GM21390 (cell line): ENCODE data around the gene CAMK1D.

Experiments used
- ATAC-seq: cut with Tn5 transposase; IDR thresholded peaks from one replicate; pipeline ENCODE4 v1.9.1; 2021; ENCODE audit not compliant: unreplicated experiment

CAMK1D gene

DNA sequence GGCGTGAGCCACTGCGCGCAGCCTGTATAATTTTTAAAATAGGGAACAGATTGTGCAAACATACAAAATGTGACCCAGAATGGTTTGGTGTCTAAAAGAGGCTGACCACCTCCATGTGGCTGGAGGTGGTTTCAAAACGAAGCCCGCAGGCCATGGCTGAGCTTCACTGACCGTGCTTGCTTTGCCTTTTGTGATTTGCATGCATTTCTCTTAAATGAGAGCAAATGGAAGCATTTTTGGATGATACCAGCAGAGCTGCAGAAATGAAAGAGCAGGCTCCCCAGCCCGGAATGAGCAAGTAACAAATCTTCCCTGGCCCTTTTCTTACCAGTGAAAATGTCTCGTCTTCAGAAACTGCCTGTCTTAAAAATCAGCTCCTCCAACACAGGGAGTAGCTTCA, 239.9 kb downstream of the CAMK1D start:
- ATAC-seq: no peak

DNA sequence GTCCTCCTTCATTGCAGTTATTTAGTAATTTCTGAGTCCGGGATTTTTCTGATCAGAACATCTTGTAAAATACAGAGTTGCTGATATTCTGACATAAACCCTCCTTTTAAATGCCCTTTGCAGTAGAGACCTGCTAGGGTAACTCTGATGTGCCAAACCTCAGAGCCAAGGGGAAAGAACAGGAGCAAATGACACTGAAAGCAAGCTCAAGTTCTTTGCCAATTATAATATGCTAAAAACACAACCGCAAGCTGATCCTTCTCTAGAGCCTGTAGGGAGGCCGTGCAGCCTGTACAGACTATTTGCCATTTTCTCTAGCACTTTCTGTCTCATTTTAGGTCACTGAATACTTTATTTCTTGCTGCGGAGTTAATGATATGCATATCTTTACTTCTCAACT, 240.4 kb downstream of the CAMK1D start:
- ATAC-seq: no peak

- no peak for ATAC-seq
Measured at GRCh38 chr10:12590675-12591659, 241.6 kb downstream of the CAMK1D start.

DNA sequence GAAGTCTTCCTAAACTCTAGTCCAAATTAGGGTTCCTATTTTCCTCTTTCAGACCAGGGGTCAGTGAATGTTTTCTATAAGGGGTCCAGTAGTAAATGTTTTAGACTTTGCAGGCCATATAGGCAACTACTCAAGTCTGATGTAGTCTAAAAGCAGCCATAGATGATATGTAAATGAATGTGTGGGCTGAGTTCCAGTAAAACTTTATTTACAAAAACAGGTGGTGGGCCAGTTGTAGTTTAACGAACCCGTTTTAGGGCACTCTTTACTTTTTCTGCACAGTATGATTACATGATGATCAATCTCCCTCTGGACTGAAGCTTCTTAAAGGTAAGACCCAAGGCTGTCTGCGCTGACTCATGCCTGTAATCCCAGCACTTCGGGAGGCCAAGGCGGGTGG, 243.6 kb downstream of the CAMK1D start:
- no peak for ATAC-seq

DNA sequence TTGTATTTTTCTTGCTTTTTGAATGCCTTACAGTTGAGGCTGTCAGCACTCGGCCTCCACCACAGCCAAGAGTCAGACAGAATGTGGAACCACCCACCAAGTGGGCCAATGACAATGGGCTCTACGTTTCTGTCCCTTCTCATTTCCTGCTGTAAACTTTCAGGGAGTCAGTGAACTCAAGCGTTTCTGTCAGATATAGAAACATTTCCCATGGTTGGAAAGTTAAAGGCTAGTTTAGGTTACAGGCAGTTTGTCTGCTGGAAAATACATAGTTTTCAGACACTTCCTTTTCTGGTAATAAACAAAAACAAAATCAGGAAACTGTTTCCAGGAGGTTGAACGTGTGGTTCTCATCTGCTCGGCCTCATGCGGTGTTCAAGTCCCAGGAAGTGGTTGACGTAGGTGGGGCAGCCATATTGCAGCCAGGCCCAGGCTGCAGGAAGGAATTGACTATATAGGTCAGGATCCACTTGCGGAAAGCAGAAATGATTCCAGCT, 245.1 kb downstream of the CAMK1D start:
- ATAC-seq: no peak

DNA sequence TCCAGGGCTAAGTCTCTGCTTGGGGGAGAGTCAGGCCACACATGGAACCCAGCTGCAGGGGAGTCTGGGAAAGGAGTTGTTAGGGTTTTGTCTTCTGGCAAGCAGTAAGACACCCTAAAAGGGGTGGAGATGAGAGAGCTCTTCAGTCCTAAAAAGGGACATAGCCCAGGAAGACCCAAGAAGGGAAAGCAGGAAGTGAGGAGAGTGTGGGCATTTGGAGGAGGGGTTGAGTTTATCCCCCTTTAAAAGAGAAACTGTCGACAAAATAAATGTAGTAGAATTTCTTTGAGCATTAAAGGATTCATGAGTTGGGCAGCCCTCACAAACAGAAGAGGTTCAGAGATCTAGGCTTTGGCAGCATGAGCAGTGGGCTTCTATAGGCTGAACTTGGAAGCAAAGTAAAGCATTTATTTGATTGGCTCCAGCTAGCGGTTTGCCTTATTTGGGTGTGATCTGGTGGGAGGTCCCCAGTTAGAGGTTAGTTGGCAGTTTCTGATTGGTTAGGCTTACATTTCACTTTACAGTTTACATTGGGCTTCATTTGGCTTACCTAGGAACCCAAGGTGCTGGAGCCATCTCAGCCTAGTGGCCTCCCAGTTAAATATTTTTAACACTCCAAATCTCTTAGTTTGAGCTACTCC, 246.7 kb downstream of the CAMK1D start:
- ATAC-seq: no peak

- ATAC-seq: no peak
Measured at GRCh38 chr10:12597176-12597575, 247.8 kb downstream of the CAMK1D start.

GRCh38 chr10:12597788-12598765, 248.7 kb downstream of the CAMK1D start:
- no peak for ATAC-seq

GRCh38 chr10:12600652-12601051, 251.3 kb downstream of the CAMK1D start:
- no peak for ATAC-seq

GRCh38 chr10:12602521-12602920, 253.2 kb downstream of the CAMK1D start:
- no peak for ATAC-seq

DNA sequence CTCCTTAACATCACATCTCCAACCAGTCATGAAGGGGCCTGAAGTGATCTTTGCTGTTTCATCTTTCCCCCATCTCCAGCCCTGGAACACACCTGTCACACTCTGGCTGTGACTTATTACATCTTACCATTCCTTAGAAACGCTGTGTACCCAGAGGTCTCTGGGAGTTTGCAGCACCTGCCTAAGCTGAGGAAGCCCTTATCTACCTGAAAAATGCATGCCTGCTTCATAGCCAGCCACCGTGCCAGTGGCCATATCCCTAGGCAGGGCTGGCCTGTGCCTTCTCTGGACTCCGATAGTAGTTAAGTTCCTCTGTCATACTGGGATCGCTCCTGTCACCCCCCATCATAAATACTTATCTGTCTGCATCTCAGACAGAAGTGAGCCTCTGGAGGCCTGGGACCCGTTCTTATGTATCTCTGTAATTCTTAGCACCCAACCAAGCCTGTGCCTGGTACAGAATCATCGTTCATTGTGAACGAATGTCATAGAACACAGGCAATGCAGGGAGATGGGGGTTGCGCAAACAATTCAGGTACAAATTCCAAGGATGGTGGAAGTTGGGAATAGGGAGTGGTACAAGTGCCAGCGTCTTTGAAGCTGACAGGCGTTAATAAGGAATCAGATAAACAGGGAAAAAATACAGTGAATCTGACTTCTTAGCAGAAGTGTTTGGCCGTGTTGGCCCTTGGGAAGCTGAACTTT, 254.6 kb downstream of the CAMK1D start:
- no peak for ATAC-seq

GRCh38 chr10:12605580-12606405, 256.4 kb downstream of the CAMK1D start:
- ATAC-seq: peak; percentile 83

DNA sequence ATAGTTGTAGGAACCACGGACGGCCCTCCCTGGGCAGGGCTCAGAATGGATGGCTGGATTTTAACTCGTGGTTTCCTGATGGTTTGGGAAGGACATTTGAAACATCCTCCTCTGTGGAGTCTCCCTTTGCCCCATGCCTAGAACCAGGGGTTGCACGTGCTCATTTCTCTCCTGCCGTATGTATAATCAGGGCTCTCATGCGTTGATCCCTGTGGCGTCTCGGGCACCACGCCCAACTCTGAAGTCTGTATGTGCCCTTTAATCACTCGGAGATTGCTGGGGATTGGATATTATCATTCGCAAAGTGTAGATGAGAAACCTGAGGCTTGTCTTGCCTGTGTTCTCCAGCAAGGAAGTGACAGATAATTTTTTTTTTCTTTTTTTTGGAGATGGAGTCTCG, 257.1 kb downstream of the CAMK1D start:
- ATAC-seq: no peak

DNA sequence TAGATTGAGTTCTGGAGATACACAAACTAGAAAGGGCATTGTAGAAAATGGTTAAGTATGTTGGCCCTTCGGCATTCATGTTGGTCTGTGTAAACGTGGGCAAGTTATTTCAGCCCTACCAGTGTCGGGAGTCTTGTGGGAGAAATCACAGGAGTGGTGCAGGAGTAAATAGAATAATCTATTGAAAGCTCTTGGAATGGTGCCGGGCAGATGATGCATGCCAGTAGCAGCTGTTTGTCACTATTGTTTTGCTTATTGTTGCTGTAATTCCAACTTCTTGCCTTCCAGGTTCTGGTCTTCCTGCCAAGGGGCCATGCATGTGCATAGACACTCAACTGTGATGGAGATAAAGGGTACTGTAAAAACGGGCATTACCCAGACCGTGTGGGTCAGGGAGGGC, 259.4 kb downstream of the CAMK1D start:
- no peak for ATAC-seq

DNA sequence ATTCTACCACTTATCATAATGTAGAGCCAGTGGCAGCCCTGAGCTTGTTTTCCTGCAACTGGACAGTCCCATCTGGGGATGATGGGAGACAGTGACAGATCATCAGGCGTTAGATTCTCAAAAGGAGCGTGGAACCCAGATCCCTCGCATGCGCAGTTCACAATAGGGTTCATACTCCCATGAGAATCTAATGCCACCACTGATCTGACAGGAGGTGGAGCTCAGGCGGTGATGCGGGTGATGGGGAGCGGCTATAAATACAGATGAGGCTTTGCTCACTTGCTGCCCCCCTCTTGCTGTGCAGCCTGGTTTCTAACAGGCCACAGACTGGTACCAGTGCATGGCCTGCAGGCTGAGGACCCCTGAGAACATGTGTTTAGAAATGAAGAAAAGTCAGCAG, 260.1 kb downstream of the CAMK1D start:
- no peak for ATAC-seq

DNA sequence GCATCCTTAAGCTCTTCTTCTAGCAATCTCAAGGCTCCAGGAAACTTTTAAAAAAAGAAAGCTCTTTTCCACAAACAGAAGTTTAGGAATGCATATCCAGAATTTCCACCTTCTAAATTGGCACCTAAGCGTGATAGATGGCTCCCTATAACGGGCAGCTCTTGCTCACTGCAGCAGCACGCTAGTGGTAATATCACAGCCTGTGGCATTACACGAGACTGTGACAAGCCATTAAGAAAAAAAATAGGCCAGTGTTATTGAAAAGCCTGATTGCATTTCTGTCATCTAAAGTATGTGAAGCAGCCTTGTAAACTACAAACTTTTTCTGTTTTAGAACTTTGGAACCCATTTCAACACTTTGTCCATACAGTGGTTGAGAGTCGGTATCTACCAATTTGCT, 263.8 kb downstream of the CAMK1D start:
- ATAC-seq: no peak

- ATAC-seq: no peak
Measured at GRCh38 chr10:12614177-12614995, 265.0 kb downstream of the CAMK1D start.
